Heart left ventricle (tissue), 16 donors: ENCODE data around the gene PKNOX2. TPM values are rescaled to one million over a fixed set of nuclear protein-coding genes. Genes with fewer than 3 reads are reported as not detected.

ENCODE experiments used
- ATAC-seq, 4 donors: fragments of 200-7000 bp; cut with Tn5 transposase; one replicate each; pipeline ENCODE4 v1.9.1; 2020 to 2022; ENCODE audit warnings: moderate library complexity in 4 of 4, mild to moderate bottlenecking in 3 of 4, moderate number of reproducible peaks in 1 of 4
- DNase-seq, 5 donors: peaks; one replicate each; pipeline ENCODE4 v3.0.0-alpha.2; 2020
- H3K27ac ChIP-seq, 12 donors: fragments of 200-600 bp; sonication (generic) in 4 of 12; one replicate each; pipeline versions ENCODE4 v1.5.0 to v1.8.0; 2016 to 2022; ENCODE audit warnings: mild to moderate bottlenecking in 2 of 12
- H3K27me3 ChIP-seq, 9 donors: fragments of 200-600 bp; sonication (generic) in 2 of 9; one replicate each; pipeline versions ENCODE4 v1.5.1 to v1.8.0; 2016 to 2022; ENCODE audit warnings: mild to moderate bottlenecking in 3 of 9
- H3K36me3 ChIP-seq, 9 donors: fragments of 200-600 bp; sonication (generic) in 2 of 9; one replicate each; pipeline versions ENCODE4 v1.5.0 to v1.8.0; 2018 to 2022; ENCODE audit warnings: mild to moderate bottlenecking in 2 of 9
- H3K4me1 ChIP-seq, 12 donors: fragments of 200-600 bp; sonication (generic) in 4 of 12; one replicate each; pipeline versions ENCODE4 v1.5.0 to v1.8.0; 2016 to 2022; ENCODE audit warnings: mild to moderate bottlenecking in 3 of 12
- H3K4me3 ChIP-seq, 12 donors: fragments of 200-600 bp; sonication (generic) in 4 of 12; one replicate each; pipeline versions ENCODE4 v1.5.0 to v1.8.0; 2017 to 2022; ENCODE audit warnings: mild to moderate bottlenecking in 9 of 12, moderate library complexity in 4 of 12
- H3K9me3 ChIP-seq, 12 donors: fragments of 200-600 bp; sonication (generic) in 4 of 12; one replicate each; pipeline versions ENCODE4 v1.5.0 to v1.8.0; 2016 to 2022; ENCODE audit warnings: mild to moderate bottlenecking in 1 of 12
- POLR2A ChIP-seq, 2 donors: fragments of 450-650 bp; IDR thresholded peaks; one replicate each; pipeline ENCODE4 v1.6.1; 2017; ENCODE audit warnings: antibody characterized with exemption in 2 of 2, mild to moderate bottlenecking in 2 of 2, moderate library complexity in 2 of 2
- WGBS, 4 donors: extraction: QIAGEN DNeasy Blood & Tissue Kit in 2 of 4; methylation state at CpG; one replicate each; pipeline versions ENCODE4 v1.1.5 to v1.1.7; 2013 to 2018; 5-methylcytosine and 5-hydroxymethylcytosine counted together
- intact Hi-C, 10 donors: fragments of 100-400 bp; cut with DNase I; formaldehyde crosslinking; loops; one replicate each; pipeline versions ENCODE4 v1.11.1 to v1.14.2; 2022
- polyA plus RNA-seq, 2 donors: library from polyadenylated mRNA; stranded (reverse); fragments of 200-250 nt; gene quantifications; one replicate each; pipeline ENCODE4 v1.2.3, GENCODE V29; 2013
- total RNA-seq, 9 donors: library from RNA; depleted of rRNA in 2 of 9; stranded (reverse); fragments of >200 nt in 2 of 9; fragmentation: NEBNext Ultra II Directional in 3 of 9; extraction: Animal tissue kit (Norgen Biotek cat#: 25700) in 3 of 9; gene quantifications; one replicate each; pipeline versions ENCODE4 v1.1.0 to v1.2.4, GENCODE V29; 2016 to 2023
- TF ChIP-seq, protein P1 (sequence below), 12 donors: fragments of 200-600 bp; sonication (generic) in 4 of 12; IDR thresholded peaks; one replicate each; pipeline versions ENCODE4 v1.5.0 to v1.8.0; 2018 to 2022; ENCODE audit warnings: antibody characterized with exemption in 12 of 12, mild to moderate bottlenecking in 5 of 12
- donor health status: ischemic (EF 13 %, LVEDD 7.1; RV severe dilation, severe dysfunction).
- donor health status: healthy with polysubstance abuse.
- donor health status: DM: no; HTN: yes; CAD: no.
- donor health status: DM: no; HTN: no; CAD: no.
- donor health status: ischemic (EF 25% LVEDD 6.9; RV normal size, moderate dysfunction).
- donor health status: ischemic (EF 25% LVEDD 5.7; RV mildly dilated, moderate dysfunction).
- donor health status: healthy.
- donor health status: DM: yes; HTN: yes; CAD: no.
- donor health status: ischemic (EF 35%, LVEDD 5.7; RV mildly dilated, moderate dysfunction).
- donor health status: nonischemic (EF 11% LVEDD 7.7; RV severe dilation, severe dysfunction).
- donor health status: DM: yes; HTN: yes; CAD: no.
- donor health status: PGD.
- donor health status: ischemic (EF 29% LVEDD 5.4; RV normal size, mild dysfunction).
- donor health status: nonischemic (EF 23%, LVEDD 6.1; RV moderate dilation, normal function).

PKNOX2 gene
- total and polyA plus RNA-seq, 11 donors, result 3.1 to 9.4 (median 4.5) TPM

DNA sequence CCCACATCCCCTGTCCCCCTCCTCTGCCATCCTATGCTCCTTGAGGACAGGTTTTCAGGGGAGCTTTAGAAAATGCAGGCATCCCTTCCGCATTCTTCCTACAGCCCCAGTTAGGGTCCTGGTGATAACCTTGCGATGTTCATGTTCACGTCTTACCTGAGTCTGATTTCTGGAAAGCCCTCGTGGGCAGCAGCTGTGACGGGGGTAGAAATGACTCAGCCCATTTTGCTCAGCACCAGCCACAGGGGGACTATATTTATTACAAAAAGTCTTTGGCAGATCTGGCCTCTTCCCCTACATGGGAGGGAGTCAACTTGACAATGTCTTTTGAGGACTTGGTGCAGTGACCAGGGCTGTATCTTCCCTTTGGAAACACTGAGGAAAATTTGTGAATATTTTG, 12.3 kb downstream of the PKNOX2 start:
- intact Hi-C loops, result no loop called here

DNA sequence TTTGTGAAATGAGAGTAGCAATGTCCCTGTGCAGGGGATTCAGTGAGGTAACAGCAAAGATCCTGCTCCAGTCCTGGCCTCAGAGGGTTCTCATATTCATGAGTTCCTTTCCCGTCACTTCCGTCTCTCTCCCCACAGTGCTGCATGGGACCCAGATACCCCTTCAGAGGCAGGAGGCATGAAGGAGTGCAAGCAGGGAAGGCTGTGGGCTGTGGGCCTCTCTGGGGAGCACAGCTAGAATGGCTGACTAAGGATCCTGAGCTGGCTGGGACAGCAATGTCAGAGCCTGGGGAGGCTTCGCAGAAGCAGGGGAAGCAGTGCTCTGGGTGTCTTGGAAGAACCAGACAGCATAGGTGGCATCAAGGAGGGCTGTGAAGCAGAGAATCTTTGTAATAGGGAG, 13.0 kb downstream of the PKNOX2 start:
- WGBS, 4 donors, result 72 to 89% (median 82%) methylated on average over 3 of the region's 3 CpGs
- no peak for DNase-seq

More for the DNA sequence above, 12.3 kb downstream of the PKNOX2 start:
- Histone ChIP-seq H3K9me3 (no peaks in the 10 kb centered on the region), H3K4me3 (no peak overlapping the region), H3K27me3 (no peaks in the 10 kb centered on the region), H3K4me1 (peaks cover 0 to 54% (median 10%) of the 10 kb centered on the region in 12 donors), H3K36me3 (no peaks in the 10 kb centered on the region), H3K27ac (no peak overlapping the region)
- DNase-seq (no peak), ATAC-seq (peak in 1 of 4 donors; percentile 35)
- 77 to 85% (median 84%) methylated on average over 5 of the region's 5 CpGs for WGBS, 4 donors
- no peak for TF ChIP-seq POLR2A (IDR thresholded peaks at IDR 0.05)
- TF ChIP-seq, protein P1, sequence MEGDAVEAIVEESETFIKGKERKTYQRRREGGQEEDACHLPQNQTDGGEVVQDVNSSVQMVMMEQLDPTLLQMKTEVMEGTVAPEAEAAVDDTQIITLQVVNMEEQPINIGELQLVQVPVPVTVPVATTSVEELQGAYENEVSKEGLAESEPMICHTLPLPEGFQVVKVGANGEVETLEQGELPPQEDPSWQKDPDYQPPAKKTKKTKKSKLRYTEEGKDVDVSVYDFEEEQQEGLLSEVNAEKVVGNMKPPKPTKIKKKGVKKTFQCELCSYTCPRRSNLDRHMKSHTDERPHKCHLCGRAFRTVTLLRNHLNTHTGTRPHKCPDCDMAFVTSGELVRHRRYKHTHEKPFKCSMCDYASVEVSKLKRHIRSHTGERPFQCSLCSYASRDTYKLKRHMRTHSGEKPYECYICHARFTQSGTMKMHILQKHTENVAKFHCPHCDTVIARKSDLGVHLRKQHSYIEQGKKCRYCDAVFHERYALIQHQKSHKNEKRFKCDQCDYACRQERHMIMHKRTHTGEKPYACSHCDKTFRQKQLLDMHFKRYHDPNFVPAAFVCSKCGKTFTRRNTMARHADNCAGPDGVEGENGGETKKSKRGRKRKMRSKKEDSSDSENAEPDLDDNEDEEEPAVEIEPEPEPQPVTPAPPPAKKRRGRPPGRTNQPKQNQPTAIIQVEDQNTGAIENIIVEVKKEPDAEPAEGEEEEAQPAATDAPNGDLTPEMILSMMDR (IDR thresholded peaks at IDR 0.05), result no peak

DNA sequence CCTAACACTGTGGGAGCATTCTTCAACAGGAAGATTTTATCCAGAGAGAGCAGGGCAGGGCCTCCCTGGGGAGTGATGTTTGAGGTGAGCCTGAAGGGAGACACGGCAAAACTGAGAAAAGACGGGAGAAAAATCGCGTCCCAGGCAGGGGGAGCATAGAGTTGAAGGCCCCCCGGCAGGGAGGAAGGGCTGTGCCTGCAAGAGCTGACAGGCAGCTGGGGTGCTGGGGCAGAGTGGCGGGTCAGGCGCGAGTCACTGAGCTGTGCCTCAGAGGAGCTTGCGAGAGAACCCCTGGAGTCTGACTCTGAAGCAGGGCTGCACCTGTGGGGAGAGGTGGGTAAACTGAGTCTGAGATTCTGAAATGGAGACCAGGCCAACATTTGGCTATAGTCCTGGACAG, 14.8 kb downstream of the PKNOX2 start:
- DNase-seq (no peak), ATAC-seq (no peak)
- Histone ChIP-seq H3K9me3 (no peaks in the 10 kb centered on the region), H3K4me3 (no peak overlapping the region), H3K27me3 (no peaks in the 10 kb centered on the region), H3K27ac (no peak overlapping the region), H3K36me3 (no peaks in the 10 kb centered on the region), H3K4me1 (peaks cover 0 to 71% (median 13%) of the 10 kb centered on the region in 12 donors)
- WGBS, 4 donors, result 75 to 83% (median 79%) methylated on average over 9 of the region's 9 CpGs
- TF ChIP-seq, protein P1 (IDR thresholded peaks at IDR 0.05), result no peak
- TF ChIP-seq POLR2A (IDR thresholded peaks at IDR 0.05), result no peak
- intact Hi-C loops, result no loop called here

More for the DNA sequence above, 13.0 kb downstream of the PKNOX2 start:
- Histone ChIP-seq H3K9me3 (no peaks in the 10 kb centered on the region), H3K4me3 (no peak overlapping the region), H3K27ac (no peak overlapping the region), H3K36me3 (no peaks in the 10 kb centered on the region), H3K4me1 (peaks cover 0 to 61% (median 13%) of the 10 kb centered on the region in 12 donors), H3K27me3 (no peaks in the 10 kb centered on the region)
- intact Hi-C loops, result no loop called here
- TF ChIP-seq POLR2A (IDR thresholded peaks at IDR 0.05), result no peak
- TF ChIP-seq, protein P1 (IDR thresholded peaks at IDR 0.05), result no peak
- no peak for ATAC-seq

DNA sequence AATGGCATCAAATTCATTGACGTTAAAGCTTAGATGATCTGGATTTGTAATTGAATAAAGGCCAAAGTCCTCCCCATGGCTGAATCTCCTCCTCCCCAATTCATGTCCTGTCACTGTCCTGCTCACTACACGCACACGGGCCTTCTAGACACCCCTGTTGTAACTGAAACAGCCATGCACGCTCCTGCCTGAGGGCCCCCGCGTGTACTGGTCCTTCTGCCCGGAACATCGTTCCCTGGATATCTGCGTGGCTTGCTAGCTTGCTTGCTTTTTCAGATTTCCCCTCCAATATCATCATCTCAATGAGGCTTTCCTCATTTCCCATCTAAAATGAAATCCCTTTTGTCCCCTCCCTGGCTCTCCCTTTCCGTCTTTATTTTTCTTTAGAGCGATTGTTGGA, 15.3 kb downstream of the PKNOX2 start:
- intact Hi-C loops, result no loop called here

More for the DNA sequence above, 15.3 kb downstream of the PKNOX2 start:
- Histone ChIP-seq H3K4me1 (peaks cover 0 to 71% (median 13%) of the 10 kb centered on the region in 12 donors), H3K4me3 (no peak overlapping the region), H3K9me3 (no peaks in the 10 kb centered on the region), H3K36me3 (no peaks in the 10 kb centered on the region), H3K27me3 (no peaks in the 10 kb centered on the region), H3K27ac (peak overlapping the region in 1 of 12 donors; percentile 4)
- 73 to 82% (median 80%) methylated on average over 11 of the region's 11 CpGs for WGBS, 4 donors
- TF ChIP-seq, protein P1 (IDR thresholded peaks at IDR 0.05), result no peak
- TF ChIP-seq POLR2A (IDR thresholded peaks at IDR 0.05), result no peak
- ATAC-seq (no peak), DNase-seq (no peak)
